Activated T-cell treated with anti-CD3 and anti-CD28 coated beads, Interleukin-2, amount 50 U/mL, for 72 hours (primary cell): ENCODE data around the gene PMEPA1. TPM values are rescaled to one million over a fixed set of nuclear protein-coding genes. Genes with fewer than 3 reads are reported as not detected.

Source experiments
- ATAC-seq, 2 donors: fragments of 150-1000 bp; cut with Tn5 transposase; replicated peaks in 1 of 2; 2 replicates each; pipeline ENCODE4 v1.10.0; 2021; ENCODE audit warnings: moderate library complexity in 2 of 2, mild to moderate bottlenecking in 1 of 2
- DNase-seq, 2 donors: peaks; one replicate each; pipeline ENCODE4 v3.0.0; 2021 to 2022; ENCODE audit warnings: mixed read lengths in 1 of 2
- H3K27ac Mint-ChIP-seq: one replicate; pipeline ENCODE4 v1.8.0; 2022; ENCODE audit warnings: mild to moderate bottlenecking, moderate library complexity, mixed read lengths
- H3K27me3 Mint-ChIP-seq: one replicate; pipeline ENCODE4 v1.8.0; 2022; ENCODE audit warnings: low read depth, mixed read lengths
- H3K36me3 Mint-ChIP-seq, 2 donors: one replicate each; pipeline ENCODE4 v1.8.0; 2022; ENCODE audit warnings: mixed read lengths in 2 of 2, mild to moderate bottlenecking in 1 of 2; ENCODE audit not compliant: insufficient read depth in 2 of 2
- H3K4me1 Mint-ChIP-seq: one replicate; pipeline ENCODE4 v1.8.0; 2022; ENCODE audit warnings: low read depth, mixed read lengths
- H3K4me3 Mint-ChIP-seq, 2 donors: one replicate each; pipeline ENCODE4 v1.8.0; 2022; ENCODE audit warnings: mild to moderate bottlenecking in 2 of 2, mixed read lengths in 2 of 2, moderate library complexity in 2 of 2
- H3K9me3 Mint-ChIP-seq, 2 donors: one replicate each; pipeline ENCODE4 v1.8.0; 2022; ENCODE audit warnings: mixed read lengths in 2 of 2
- total RNA-seq, 2 donors: library from RNA; stranded (reverse); gene quantifications; one replicate each; pipeline ENCODE4 v1.2.3, GENCODE V29; 2022

PMEPA1 gene
- total RNA-seq, 2 donors from 2014 or later: 4.3 to 4.6 TPM

DNA sequence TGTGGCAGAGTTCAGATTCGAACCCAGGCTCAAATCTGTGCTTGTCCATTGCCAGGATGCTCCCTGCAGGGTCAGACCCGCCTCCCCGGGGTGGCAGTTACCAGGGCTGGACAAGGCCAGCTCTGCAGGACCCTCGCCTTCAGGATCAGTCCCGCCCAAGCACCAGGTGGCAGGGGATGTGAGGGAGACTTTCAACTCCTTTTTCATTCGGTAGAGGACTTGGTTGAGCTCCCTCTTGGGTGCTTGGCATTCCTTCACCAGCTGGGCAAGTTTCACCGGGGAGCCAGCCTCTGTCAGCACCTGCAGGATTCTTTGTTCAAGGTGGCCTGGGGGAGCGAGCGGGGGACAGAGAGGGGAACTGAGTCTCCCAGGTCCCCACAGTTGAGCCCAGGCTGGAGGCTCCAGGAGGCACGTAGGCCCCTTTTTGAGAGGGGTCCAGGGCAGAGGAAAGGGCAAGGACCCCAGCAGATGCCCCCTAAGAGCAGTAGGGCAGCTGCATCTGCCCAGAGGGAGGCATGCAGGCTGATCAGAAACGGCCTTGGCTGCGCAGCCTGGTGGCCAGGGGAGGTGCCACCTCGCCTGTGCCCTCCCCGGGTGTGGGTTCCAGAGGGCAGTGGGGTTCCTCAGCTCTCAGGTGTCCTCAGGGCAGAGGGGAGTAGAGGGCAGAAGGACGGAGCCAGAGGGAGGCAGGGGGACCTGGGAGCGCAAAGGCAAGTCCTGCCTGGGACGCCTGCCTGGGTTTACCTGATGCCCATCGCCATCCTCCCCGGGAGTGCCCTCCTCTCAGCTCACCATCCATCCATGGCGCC is 93.5 kb downstream of the PMEPA1 start:
- Mint-ChIP-seq H3K27ac (no peak overlapping the region), H3K36me3 (no peaks in the 10 kb centered on the region)

DNA sequence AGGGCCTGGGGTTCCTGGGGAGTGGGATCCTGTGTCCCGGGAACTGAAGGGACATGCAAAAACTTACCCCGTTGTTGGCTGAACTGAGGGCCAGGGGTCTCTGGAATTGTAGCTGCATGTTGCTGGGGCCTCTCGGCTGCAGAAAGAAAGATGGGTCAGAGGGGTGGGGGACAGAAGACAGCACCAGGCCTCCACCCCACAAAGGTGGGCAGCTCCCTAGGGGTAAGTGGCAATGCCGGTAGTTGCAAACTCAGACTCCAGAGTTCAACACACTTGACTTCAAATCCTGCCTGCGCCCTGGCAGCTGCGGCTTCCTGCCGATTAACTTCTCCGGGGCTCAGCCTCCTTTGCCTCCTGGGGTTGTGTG is 94.4 kb downstream of the PMEPA1 start:
- DNase-seq: no peak
- Mint-ChIP-seq H3K36me3 (no peaks in the 10 kb centered on the region), H3K27ac (no peak overlapping the region), H3K4me1 (peaks cover 34% of the 10 kb centered on the region), H3K9me3 (no peaks in the 10 kb centered on the region), H3K27me3 (peaks cover 8% of the 10 kb centered on the region), H3K4me3 (no peak overlapping the region)
- no peak for ATAC-seq

More for the DNA sequence above, 93.5 kb downstream of the PMEPA1 start:
- no peak for ATAC-seq
- no peak for DNase-seq
- Mint-ChIP-seq H3K4me1 (peaks cover 43% of the 10 kb centered on the region), H3K27me3 (peaks cover 8% of the 10 kb centered on the region), H3K9me3 (no peaks in the 10 kb centered on the region), H3K4me3 (no peak overlapping the region)

DNA sequence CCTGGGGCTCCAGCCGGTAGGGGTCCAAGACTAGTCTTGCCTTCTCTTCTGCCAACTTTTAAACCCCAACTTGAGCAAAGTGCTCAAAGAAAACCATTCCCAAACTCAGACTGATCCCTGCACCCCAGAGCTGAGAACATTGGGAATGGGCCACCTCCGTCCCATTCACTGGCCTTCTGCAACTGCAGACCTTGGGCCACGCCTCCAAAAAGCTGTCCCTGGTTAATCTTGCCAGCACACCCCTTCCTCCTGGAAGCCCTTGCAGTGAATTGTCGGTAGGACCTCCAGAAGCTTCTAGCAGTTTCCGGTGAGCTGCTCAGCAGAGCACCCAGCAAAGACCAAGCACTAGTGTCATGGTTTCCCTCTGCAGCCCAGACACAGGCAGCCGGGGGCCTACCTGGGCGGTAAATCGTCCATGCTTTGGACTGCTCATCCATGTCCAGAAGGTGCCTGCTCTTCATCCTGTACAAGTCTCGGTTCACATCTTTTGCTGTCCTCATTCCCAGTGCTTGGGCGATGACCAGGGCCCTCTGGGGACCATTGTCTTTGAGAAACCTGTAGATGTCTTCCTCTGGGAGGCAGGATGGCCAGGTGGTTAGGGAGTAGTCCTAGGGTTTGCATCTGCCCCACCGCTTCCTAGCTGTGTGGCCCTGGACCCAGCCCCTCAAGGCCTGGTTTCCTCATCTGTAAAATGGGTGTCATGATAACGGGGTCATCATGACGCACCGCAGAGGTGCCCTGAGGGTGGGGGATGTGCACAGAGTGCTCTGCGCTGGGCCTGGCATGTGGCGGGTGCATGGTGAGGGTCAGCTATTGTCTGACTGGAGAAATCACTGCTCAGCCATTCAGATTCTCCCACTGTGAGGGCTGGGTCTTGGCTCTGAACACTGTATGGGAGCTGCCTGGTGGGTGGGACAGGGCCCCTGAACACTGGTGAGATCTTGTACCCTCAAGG is 95.0 kb downstream of the PMEPA1 start:
- Mint-ChIP-seq H3K9me3 (no peaks in the 10 kb centered on the region), H3K36me3 (no peaks in the 10 kb centered on the region), H3K4me1 (peaks cover 27% of the 10 kb centered on the region), H3K4me3 (no peak overlapping the region), H3K27me3 (peaks cover 8% of the 10 kb centered on the region), H3K27ac (no peak overlapping the region)
- DNase-seq (no peak), ATAC-seq (no peak)

DNA sequence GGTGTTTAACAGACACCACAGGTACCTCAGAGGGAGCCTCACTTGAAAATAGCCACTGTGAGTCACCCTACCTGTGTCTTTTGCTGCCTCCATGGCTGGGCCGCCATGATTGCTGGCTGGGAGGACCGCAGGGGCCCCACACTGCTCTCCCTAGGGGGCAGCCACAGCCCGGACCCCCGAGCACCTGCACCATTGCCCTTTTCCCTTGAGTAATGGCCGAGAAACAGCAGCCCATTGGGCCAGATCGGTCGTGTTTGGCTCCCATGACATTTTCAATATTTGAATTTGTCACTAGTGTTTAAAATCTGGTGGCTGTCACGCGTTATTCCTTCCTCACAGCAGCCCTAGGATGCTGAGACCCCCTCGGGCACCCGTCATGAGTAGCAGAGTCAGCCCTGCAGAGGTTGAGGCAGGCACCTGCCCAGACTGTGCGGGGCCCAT is 96.3 kb downstream of the PMEPA1 start:
- Mint-ChIP-seq H3K36me3 (no peaks in the 10 kb centered on the region), H3K27me3 (peaks cover 8% of the 10 kb centered on the region), H3K27ac (no peak overlapping the region), H3K9me3 (no peaks in the 10 kb centered on the region), H3K4me3 (no peak overlapping the region), H3K4me1 (peaks cover 15% of the 10 kb centered on the region)
- DNase-seq (no peak), ATAC-seq (no peak)

DNA sequence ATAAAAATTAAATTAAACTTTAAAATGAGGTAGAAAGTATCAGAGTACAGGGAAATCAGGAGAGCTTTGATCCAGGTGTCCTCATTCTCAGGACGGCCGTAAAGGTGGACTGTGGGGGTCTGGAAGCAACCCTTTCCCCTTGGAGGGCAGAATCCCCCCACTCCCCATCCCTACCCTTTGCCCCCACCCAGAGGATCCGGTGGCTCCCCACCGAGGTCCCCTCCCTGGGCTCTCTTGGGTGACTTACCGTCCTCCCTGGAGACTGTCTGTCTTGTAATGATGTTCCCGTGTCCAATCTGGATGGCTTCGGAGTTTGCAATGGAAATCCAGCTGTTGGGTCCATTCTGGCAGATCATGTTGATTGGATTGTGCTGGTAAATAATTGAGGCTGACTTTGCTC is 96.9 kb downstream of the PMEPA1 start:
- no peaks in the 10 kb centered on the region for H3K9me3 Mint-ChIP-seq
- no peak overlapping the region for H3K4me3 Mint-ChIP-seq
- no peak for DNase-seq
- peaks cover 8% of the 10 kb centered on the region for H3K27me3 Mint-ChIP-seq
- H3K36me3 Mint-ChIP-seq: no peaks in the 10 kb centered on the region
- no peak for ATAC-seq
- H3K4me1 Mint-ChIP-seq: peaks cover 9% of the 10 kb centered on the region
- H3K27ac Mint-ChIP-seq: no peak overlapping the region

DNA sequence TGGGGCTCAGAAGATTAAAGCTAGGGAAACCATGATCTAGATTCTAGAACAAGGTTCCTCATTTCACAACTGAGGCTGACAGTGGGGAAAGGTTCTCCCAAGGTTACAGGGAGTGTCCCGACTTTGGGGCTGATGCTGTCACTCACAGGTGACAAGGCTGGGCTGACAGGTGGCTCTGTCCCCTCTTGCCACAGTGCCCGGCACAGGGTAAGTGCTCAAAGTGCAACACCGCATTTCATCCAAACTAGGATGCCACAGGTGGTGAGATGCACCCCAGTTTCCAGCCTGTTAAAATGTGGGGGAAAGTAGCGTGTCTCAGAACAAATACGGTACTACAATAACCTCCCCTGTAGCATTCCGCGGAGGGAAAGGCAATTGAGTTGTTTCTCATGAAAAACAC is 97.4 kb downstream of the PMEPA1 start:
- Mint-ChIP-seq H3K27me3 (peaks cover 6% of the 10 kb centered on the region), H3K27ac (no peak overlapping the region), H3K36me3 (no peaks in the 10 kb centered on the region), H3K9me3 (no peaks in the 10 kb centered on the region), H3K4me1 (peaks cover 5% of the 10 kb centered on the region), H3K4me3 (no peak overlapping the region)
- ATAC-seq (no peak), DNase-seq (no peak)

DNA sequence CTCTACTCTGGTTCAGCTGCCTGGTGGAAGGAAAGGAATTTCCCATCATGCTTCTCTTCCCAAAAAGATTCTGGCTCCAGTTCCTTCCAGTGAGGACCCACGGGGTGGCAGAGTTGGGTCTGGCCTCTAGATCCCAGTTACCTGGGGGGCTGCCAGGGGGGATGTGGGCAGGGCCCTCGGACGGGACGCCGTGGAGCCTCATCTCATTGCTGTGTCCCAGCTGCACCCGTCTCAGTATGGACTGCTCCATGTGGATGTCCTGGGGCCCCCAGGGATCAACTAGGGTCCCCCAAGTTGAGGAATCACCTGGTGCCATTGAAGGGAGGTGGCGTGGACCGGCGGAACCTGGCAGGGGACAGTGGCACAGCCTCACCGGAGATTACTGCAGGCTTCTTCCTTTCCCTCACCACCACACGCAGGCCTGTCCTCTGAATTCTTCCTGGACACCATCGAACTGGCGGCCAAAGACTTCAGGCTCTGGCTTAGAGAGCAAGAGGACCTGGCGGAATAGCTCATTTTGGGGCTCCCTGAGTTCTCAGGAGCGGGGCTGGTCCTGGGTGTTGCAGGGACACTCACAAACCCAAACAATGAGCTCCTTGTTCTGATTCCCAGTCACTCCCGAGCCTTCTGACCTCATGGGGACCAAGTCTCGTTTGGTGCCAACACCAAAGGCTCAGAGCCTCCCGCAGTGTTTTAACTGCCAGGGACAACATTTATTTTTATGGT is 98.1 kb downstream of the PMEPA1 start:
- H3K4me1 Mint-ChIP-seq: peaks cover 6% of the 10 kb centered on the region
- ATAC-seq (no peak), DNase-seq (no peak)
- no peaks in the 10 kb centered on the region for H3K9me3 Mint-ChIP-seq
- H3K27me3 Mint-ChIP-seq: no peaks in the 10 kb centered on the region
- H3K27ac Mint-ChIP-seq: no peak overlapping the region
- H3K36me3 Mint-ChIP-seq: no peaks in the 10 kb centered on the region
- H3K4me3 Mint-ChIP-seq: no peak overlapping the region

DNA sequence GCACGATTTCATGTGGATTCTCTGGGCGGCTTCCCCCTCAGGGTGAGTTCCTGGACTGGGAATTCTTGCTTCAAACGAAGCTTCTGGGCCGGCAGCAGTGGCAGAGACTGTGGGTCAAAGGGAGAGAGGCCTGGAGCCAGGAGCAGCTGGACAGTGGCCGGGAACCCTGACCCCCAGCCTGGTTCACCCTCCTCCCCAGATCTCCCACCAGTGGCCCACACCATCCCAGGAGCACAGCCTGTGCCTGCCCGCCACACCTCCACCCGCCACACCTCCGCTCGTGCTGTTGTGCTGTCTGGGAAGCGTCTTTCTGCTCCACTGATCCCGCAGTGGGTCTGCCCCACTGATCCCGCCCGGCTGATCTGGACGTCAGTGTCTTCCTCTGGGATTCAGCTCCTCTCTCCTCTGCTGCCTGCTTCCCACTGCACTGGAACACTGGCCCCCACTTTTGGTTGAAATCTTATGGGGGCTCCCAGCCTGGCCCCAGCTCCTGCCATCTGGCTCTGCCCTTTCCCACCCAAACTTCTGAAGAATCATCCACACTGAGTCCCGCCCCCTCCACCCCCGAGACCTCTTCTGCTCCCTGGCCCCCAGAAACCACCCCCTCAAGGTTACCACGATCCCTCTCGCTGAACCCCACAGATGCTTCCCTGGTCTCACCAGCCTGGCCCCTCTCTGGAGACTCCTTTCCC is 99.4 kb downstream of the PMEPA1 start:
- Mint-ChIP-seq H3K36me3 (no peaks in the 10 kb centered on the region), H3K4me3 (no peak overlapping the region), H3K27me3 (no peaks in the 10 kb centered on the region), H3K27ac (no peak overlapping the region), H3K4me1 (peaks cover 11% of the 10 kb centered on the region), H3K9me3 (no peaks in the 10 kb centered on the region)
- ATAC-seq: no peak
- no peak for DNase-seq

DNA sequence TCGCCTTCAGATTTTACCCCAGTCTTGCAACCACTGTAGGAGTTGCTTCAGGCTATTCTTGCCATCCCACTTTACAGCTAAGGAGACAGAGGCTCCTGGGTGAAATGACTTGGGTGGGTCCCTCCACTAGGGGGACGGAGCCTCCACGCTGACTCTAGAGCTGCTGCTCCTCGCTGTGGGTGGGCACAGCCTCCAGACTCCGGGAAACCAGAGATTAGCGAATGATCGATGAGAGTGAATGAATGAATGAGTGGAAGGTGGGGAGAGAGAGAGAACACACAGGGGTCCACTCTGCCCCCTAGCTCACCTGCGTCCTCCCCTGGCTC is 100.0 kb downstream of the PMEPA1 start:
- no peaks in the 10 kb centered on the region for H3K36me3 Mint-ChIP-seq
- ATAC-seq (no peak), DNase-seq (no peak)
- H3K9me3 Mint-ChIP-seq: no peaks in the 10 kb centered on the region
- peaks cover 17% of the 10 kb centered on the region for H3K4me1 Mint-ChIP-seq
- H3K27ac Mint-ChIP-seq: no peak overlapping the region
- no peak overlapping the region for H3K4me3 Mint-ChIP-seq
- H3K27me3 Mint-ChIP-seq: no peaks in the 10 kb centered on the region

DNA sequence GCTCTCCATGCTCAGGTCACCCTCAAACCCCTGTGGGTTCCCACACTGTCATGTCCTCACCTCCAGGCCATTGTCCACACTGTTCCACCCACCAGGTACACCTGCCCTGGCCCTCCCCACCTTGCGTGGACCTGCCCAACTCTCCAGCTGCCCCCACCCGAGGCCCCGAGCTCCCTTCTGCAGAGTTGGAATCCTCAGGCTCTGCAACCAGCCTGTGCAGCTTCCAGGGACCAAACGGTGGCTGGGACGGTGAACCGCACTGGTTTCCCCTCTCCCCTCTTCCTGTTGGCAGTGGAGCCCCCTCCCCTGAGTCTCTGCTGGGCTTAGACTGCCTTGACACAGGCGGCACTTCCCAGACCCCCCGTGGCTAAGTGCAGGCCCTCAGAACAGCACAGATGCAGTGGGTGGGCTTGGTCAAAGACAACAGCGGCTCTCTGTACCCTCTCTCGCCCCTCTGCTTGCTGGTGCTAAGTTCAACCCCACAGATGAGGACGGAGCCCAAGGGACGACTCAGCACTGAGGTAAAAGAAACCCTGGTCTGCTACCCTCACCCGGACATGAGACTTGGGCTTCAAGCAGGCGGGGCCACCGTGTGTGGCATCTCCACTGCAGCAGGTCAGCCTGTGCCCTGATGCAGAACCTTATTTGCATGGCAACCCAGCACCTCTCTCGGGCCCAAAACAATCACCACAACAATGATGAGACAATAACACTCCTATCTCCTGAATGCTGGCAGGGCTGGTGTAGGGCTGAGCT is 100.6 kb downstream of the PMEPA1 start:
- no peak overlapping the region for H3K27ac Mint-ChIP-seq
- no peak for DNase-seq
- H3K4me1 Mint-ChIP-seq: peaks cover 22% of the 10 kb centered on the region
- H3K9me3 Mint-ChIP-seq: no peaks in the 10 kb centered on the region
- no peaks in the 10 kb centered on the region for H3K36me3 Mint-ChIP-seq
- H3K27me3 Mint-ChIP-seq: no peaks in the 10 kb centered on the region
- no peak for ATAC-seq
- no peak overlapping the region for H3K4me3 Mint-ChIP-seq

DNA sequence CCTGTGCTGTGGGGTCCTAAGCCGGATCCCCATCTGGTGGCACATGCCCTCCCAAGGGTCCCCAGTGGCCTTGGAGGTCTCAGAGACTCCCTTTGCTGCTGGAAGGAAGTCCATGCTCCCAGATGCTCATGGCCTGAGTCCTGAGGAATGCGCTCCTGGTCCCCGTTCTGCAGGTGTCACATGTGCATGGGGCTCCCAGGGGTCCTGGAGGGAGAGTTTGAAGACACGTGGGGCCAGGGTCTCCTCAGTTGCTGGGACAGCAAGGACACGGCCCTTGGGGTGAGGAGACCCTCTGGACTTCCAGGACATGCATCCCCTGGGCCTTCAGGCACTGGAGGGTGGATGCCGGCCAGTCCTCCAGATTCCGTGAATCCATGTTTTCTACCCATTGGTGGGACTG is 101.3 kb downstream of the PMEPA1 start:
- H3K27ac Mint-ChIP-seq: no peak overlapping the region

DNA sequence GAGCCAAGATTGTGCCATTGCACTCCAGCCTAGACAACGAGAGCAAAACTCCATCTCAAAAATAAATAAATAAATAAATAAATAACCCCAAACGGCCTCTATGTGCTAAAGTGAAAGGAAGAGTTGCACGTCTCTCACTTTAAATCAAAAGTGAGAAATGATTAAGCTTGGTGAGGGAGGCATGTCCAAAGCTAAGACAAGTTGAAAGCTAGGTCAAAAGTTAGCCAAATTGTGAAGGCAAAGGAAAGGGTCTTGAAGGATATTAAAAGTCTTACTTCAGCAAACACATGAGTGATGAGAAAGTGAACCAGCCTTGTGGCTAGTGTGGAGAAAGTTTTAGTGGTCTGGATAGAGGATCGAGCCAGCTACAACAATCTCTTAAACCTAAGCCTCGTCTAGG is 103.9 kb downstream of the PMEPA1 start:
- Mint-ChIP-seq H3K4me3 (peak overlapping the region in 1 of 2 donors; percentile 18), H3K9me3 (no peaks in the 10 kb centered on the region), H3K4me1 (peaks cover 26% of the 10 kb centered on the region), H3K27me3 (no peaks in the 10 kb centered on the region), H3K27ac (no peak overlapping the region), H3K36me3 (no peaks in the 10 kb centered on the region)
- no peak for DNase-seq
- ATAC-seq: peak in 1 of 2 donors; percentile 30

More for the DNA sequence above, 101.3 kb downstream of the PMEPA1 start:
- Mint-ChIP-seq H3K9me3 (no peaks in the 10 kb centered on the region), H3K27me3 (no peaks in the 10 kb centered on the region), H3K36me3 (no peaks in the 10 kb centered on the region), H3K4me1 (peaks cover 22% of the 10 kb centered on the region), H3K4me3 (no peak overlapping the region)
- no peak for ATAC-seq
- no peak for DNase-seq
